Gastroesophageal sphincter (tissue), 4 donors: ENCODE measurements around the gene TRIM68. TPM values are rescaled to one million over a fixed set of nuclear protein-coding genes. Genes with fewer than 3 reads are reported as not detected.

Experiments used
- ATAC-seq: fragments of 150-250 bp; one replicate; pipeline ENCODE4 v1.9.1; 2016; ENCODE audit warnings: mild to moderate bottlenecking, moderate library complexity
- H3K27ac ChIP-seq, 4 donors: fragments of 200-600 bp; sonication (generic) in 3 of 4; 1 replicate in 3 of 4; 2 replicates in 1 of 4; pipeline ENCODE4 v1.5.1; 2016 to 2019
- H3K27me3 ChIP-seq: fragments of 200-600 bp; sonication (generic); one replicate; pipeline ENCODE4 v1.5.1; 2019
- H3K36me3 ChIP-seq, 2 donors: fragments of 200-600 bp; sonication (generic); one replicate each; pipeline ENCODE4 v1.5.1; 2019; ENCODE audit warnings: control low read depth in 1 of 2
- H3K4me1 ChIP-seq, 3 donors: fragments of 200-600 bp; sonication (generic); 1 replicate in 2 of 3; 2 replicates in 1 of 3; pipeline ENCODE4 v1.5.1; 2016 to 2019; ENCODE audit warnings: control low read depth in 2 of 3
- H3K4me3 ChIP-seq, 2 donors: fragments of 200-600 bp; sonication (generic); one replicate each; pipeline ENCODE4 v1.5.1; 2019; ENCODE audit warnings: mild to moderate bottlenecking in 1 of 2, moderate library complexity in 1 of 2
- H3K9me3 ChIP-seq, 3 donors: fragments of 200-600 bp; sonication (generic); one replicate each; pipeline ENCODE4 v1.5.1; 2017 to 2019; ENCODE audit warnings: control low read depth in 2 of 3
- EP300 ChIP-seq: sonication (generic); formaldehyde crosslinking; IDR thresholded peaks from one replicate; pipeline ENCODE4 v1.6.1; 2017; ENCODE audit warnings: antibody characterized with exemption, mild to moderate bottlenecking
- POLR2A ChIP-seq, 2 donors: fragments of 450-650 bp; IDR thresholded peaks; one replicate each; pipeline ENCODE4 v1.6.1; 2017; ENCODE audit warnings: antibody characterized with exemption in 2 of 2, mild to moderate bottlenecking in 2 of 2, moderate library complexity in 1 of 2
- POLR2AphosphoS5 ChIP-seq: sonication (generic); formaldehyde crosslinking; IDR thresholded peaks from one replicate; pipeline ENCODE4 v1.6.1; 2017; ENCODE audit warnings: antibody characterized with exemption
- WGBS, 2 donors: methylation state at CpG; one replicate each; pipeline ENCODE4 v1.1.5; 2018; ENCODE audit warnings: low coverage in 1 of 2; 5-methylcytosine and 5-hydroxymethylcytosine counted together
- total RNA-seq, 4 donors: library from RNA; depleted of rRNA; stranded (reverse); fragments of >200 nt; gene quantifications; one replicate each; pipeline ENCODE4 v1.1.0, GENCODE V29; 2016
- TF ChIP-seq, protein P1 (sequence below), 4 experiments: fragments of 200-600 bp in 2 of 4; fragments of 450-650 bp in 2 of 4; sonication (generic) in 1 of 4; IDR thresholded peaks; one replicate each; pipeline ENCODE4 v1.5.1; 2017 to 2019; ENCODE audit warnings: antibody characterized with exemption in 4 of 4, mild to moderate bottlenecking in 2 of 4, moderate library complexity in 2 of 4

TRIM68 gene, protein sequence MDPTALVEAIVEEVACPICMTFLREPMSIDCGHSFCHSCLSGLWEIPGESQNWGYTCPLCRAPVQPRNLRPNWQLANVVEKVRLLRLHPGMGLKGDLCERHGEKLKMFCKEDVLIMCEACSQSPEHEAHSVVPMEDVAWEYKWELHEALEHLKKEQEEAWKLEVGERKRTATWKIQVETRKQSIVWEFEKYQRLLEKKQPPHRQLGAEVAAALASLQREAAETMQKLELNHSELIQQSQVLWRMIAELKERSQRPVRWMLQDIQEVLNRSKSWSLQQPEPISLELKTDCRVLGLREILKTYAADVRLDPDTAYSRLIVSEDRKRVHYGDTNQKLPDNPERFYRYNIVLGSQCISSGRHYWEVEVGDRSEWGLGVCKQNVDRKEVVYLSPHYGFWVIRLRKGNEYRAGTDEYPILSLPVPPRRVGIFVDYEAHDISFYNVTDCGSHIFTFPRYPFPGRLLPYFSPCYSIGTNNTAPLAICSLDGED
- total RNA-seq: 10 to 100 TPM; 12.0 to 17.3 (median 14.0) TPM

DNA sequence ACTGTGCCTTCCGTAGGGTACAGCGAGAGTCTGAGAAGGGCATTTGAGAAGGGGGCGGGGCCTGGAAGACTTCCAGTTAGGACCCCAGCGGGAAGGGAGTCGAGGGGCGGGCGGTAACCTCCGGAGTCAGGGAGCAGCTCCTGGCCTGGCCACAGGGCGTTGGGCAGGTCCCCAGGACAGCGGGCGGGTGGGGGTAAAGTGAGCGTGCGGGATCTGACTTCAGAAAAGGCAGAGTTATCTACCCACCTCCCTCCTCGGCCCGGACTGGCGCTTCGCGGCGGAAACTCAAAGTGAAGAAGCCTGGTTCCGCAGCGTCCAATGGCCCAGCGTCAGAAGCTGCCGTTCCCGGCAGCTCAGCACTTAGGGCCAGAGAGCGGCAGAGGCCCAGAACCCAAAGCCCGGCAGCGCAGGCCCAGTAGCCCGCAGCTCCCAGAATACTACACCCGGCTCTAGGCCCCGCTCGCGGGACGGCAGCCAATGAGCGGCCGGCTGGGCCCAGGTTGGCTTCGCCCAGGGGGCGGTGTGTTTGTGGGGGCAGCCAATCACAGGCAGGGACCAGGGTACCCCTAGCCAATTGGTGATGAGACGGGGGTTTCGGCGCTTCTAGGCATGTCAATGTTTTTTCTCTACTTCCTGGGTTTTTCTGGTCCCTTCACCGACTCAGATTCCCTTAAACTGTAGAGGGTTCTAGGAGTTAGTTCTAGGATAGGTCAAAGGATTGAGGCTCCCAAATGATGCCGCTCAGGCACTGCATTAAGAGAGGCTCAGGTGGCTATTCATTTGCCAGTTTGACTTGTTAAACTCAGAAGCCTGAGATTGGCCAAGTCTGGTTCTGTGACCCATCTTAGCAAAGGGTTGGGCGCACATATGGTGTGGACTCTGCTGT, at the start of gene TRIM68:
Gene TRIM68, minus strand, starts transcription at position 451 of the 886 bp plus-strand sequence. CDS start 2,727 bp downstream, outside the sequence.
- peak; percentile 100 for ATAC-seq
- Histone ChIP-seq H3K27ac (peak within 1 kb of the TSS; percentile 81 to 95 (median 90)), H3K4me1 (peaks cover 0 to 24% (median 8%) of the 10 kb centered on the region in 3 donors), H3K4me3 (peak within 1 kb of the TSS; percentile 61), H3K36me3 (peaks cover 0 to 25% of the 10 kb centered on the region in 2 donors), H3K27me3 (no peaks in the 10 kb centered on the region), H3K9me3 (no peaks in the 10 kb centered on the region)
- 0 to 50% methylated on average over 2 to 15 of the region's 43 CpGs for WGBS, 2 donors
- TF ChIP-seq POLR2AphosphoS5 (peak; percentile 54), EP300 (no peak), POLR2A (IDR thresholded peaks at IDR 0.05) (peak; percentile 63 to 65)
- TF ChIP-seq, protein P1, sequence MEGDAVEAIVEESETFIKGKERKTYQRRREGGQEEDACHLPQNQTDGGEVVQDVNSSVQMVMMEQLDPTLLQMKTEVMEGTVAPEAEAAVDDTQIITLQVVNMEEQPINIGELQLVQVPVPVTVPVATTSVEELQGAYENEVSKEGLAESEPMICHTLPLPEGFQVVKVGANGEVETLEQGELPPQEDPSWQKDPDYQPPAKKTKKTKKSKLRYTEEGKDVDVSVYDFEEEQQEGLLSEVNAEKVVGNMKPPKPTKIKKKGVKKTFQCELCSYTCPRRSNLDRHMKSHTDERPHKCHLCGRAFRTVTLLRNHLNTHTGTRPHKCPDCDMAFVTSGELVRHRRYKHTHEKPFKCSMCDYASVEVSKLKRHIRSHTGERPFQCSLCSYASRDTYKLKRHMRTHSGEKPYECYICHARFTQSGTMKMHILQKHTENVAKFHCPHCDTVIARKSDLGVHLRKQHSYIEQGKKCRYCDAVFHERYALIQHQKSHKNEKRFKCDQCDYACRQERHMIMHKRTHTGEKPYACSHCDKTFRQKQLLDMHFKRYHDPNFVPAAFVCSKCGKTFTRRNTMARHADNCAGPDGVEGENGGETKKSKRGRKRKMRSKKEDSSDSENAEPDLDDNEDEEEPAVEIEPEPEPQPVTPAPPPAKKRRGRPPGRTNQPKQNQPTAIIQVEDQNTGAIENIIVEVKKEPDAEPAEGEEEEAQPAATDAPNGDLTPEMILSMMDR (IDR thresholded peaks at IDR 0.05): peak in 3 of 4 experiments; percentile 20 to 23 (median 21)

DNA sequence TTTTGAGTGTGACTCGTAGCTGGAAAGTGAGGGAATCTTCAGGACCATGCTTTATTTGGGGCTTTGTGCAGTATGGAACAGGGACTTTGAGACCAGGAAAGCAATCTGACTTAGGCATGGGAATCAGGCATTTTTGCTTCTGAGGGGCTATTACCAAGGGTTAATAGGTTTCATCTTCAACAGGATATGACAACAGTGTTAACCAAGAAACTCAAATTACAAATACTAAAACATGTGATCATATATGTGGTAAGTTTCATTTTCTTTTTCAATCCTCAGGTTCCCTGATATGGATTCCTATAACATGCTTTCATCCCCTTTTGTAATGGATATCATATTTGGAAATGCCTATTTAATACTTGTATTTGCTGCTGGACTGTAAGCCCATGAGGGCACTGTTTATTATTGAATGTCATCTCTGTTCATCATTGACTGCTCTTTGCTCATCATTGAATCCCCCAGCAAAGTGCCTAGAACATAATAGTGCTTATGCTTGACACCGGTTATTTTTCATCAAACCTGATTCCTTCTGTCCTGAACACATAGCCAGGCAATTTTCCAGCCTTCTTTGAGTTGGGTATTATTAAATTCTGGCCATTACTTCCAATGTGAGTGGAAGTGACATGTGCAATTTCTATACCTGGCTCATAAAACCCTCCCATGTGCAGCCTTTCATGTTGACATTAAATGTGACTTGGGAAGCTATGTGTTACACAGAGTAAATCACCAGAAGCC, 46.8 kb upstream of the TRIM68 start:
- TF ChIP-seq POLR2A (IDR thresholded peaks at IDR 0.05): no peak
- TF ChIP-seq POLR2AphosphoS5: no peak
- TF ChIP-seq EP300: no peak
- TF ChIP-seq, protein P1 (IDR thresholded peaks at IDR 0.05): no peak
- H3K27me3 ChIP-seq: no peaks in the 10 kb centered on the region
- no peak for ATAC-seq
- H3K36me3 ChIP-seq: no peaks in the 10 kb centered on the region
- no peak overlapping the region for H3K4me3 ChIP-seq
- no peaks in the 10 kb centered on the region for H3K9me3 ChIP-seq
- H3K4me1 ChIP-seq: no peaks in the 10 kb centered on the region
- WGBS, 2 donors: 79 to 90% methylated on average over 2 of the region's 2 CpGs
- H3K27ac ChIP-seq: no peak overlapping the region

DNA sequence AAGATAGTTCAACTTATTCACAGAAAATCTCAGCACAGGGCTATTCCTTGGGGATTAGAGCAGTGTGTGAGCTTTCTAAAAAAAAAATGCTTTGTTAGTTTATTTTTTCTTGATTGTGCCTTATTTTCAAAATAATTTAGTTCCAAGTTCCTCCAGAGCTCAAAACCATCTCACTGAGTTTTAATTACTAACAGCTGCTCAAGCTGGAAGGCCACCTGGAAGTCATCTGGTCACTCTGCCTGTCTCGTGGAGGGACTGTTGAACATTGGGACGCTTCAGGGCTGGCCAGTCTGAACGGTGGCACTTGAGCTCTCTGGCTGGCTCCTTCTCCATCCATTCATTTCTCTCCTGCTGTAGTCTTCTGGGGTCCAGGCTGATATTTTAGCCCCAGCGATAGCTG, 39.7 kb upstream of the TRIM68 start:
- Histone ChIP-seq H3K9me3 (no peaks in the 10 kb centered on the region), H3K4me1 (peaks cover 6 to 52% (median 7%) of the 10 kb centered on the region in 3 donors), H3K4me3 (no peak overlapping the region), H3K27me3 (no peaks in the 10 kb centered on the region), H3K27ac (peak overlapping the region in 2 of 4 donors; percentile 6 to 76), H3K36me3 (no peaks in the 10 kb centered on the region)
- WGBS, 2 donors: 60 to 70% methylated on average over 3 to 4 of the region's 4 CpGs
- ATAC-seq: no peak
- TF ChIP-seq POLR2AphosphoS5 (no peak), POLR2A (IDR thresholded peaks at IDR 0.05) (no peak), EP300 (no peak)
- TF ChIP-seq, protein P1 (IDR thresholded peaks at IDR 0.05): no peak

DNA sequence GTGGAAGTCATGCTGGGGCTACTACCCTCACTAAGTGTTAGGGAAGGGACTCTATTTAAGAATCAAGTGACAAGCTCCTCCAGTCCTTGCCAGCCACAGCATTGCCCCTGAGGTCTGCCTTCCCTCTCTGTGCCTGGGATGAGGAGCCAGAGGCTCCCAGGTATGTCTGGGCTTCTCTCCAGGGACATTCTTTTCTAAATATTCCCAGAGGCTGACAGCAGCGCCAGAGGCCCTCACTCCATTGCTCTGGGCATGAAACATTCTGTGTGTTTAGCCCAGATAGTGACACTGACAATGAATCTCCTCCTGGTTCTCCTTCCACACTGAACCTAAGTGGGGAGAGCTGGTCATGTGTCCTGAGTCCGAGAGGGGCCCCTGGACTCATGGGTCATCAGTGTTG, 37.9 kb upstream of the TRIM68 start:
- peaks cover 6 to 52% (median 7%) of the 10 kb centered on the region in 3 donors for H3K4me1 ChIP-seq
- peak overlapping the region; percentile 76 to 85 (median 80) for H3K27ac ChIP-seq
- no peaks in the 10 kb centered on the region for H3K27me3 ChIP-seq
- TF ChIP-seq, protein P1 (IDR thresholded peaks at IDR 0.05): no peak
- TF ChIP-seq POLR2A (IDR thresholded peaks at IDR 0.05): no peak
- no peak for TF ChIP-seq POLR2AphosphoS5
- no peak for TF ChIP-seq EP300
- no peak overlapping the region for H3K4me3 ChIP-seq
- no CpG with 5 or more reads among the region's 2 CpGs for WGBS, 2 donors
- H3K36me3 ChIP-seq: no peaks in the 10 kb centered on the region
- H3K9me3 ChIP-seq: no peaks in the 10 kb centered on the region
- peak; percentile 86 for ATAC-seq
